IPS-18c (cell line): ENCODE results near the gene DNA2.

Experiments used
- H3K4me3 ChIP-seq: 2 replicates; pipeline ENCODE4 v1.7.0; 2013; ENCODE audit warnings: low read depth, mild to moderate bottlenecking, low read length, moderate library complexity; ENCODE audit not compliant: insufficient read depth
- H3K9me3 ChIP-seq: one replicate; pipeline ENCODE4 v1.6.1; 2013; ENCODE audit warnings: mild to moderate bottlenecking, low read length, moderate library complexity; ENCODE audit not compliant: control insufficient read depth, insufficient read depth

The DNA2 gene

DNA sequence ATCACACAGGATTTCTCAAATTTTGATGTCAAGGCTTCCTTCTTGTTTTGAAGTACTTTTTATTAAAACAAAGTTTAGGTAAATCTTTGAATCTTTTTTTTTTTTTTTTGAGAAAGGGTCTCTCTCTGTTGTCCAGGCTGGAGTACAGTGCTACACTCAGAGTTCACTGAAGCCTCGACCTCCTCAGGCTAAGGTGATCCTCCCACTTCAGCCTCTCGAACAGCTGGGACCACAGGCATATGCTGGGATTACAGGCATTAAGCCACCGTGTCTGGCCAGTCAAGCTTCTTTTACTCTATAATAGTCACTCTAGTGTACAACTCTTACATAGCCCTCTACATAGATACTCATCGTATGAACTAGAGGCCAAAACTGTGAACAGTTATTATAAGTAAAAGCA, 68.1 kb downstream of the DNA2 start:
- Histone ChIP-seq H3K9me3 (no peaks in the 10 kb centered on the region), H3K4me3 (no peak overlapping the region)

DNA sequence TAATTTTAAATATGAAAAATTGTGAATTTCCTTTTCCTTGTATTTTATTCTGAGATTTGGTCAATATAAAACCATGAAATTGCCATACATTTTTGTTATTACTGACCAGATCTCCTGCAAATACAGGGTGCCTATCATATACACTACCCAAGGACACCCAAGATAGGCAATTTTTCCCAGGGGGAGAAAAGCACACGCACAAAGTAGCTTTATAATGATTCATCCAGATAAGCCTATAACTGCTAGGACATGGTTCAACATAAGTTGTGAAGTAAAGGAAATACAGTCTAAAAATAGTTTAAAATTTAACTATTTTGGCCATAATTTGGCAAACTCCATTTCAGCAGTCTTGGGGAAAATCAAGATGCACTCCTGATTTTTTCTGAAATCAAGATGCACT, 69.5 kb downstream of the DNA2 start:
- no peaks in the 10 kb centered on the region for H3K9me3 ChIP-seq
- no peak overlapping the region for H3K4me3 ChIP-seq

DNA sequence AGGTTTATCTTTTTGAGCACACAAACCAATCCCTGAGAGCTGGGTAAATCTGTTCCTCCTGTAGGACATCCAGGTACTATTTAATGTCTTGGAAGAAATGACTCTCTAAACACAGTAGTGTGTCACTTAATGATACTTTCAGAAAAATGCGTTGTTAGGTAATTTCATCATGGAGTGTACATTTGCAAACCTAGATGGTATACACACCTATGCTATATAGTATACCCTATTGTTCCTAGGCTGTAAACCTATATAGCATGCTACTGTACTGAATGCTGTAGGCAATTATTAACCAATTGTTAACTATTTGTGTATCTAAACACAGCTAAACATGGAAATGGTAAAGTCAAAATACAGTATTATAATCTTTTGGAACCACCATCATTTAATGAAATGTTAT, 74.8 kb downstream of the DNA2 start:
- Histone ChIP-seq H3K4me3 (no peak overlapping the region), H3K9me3 (no peaks in the 10 kb centered on the region)

GRCh38 chr10:68385740-68386139, 86.0 kb downstream of the DNA2 start:
- no peaks in the 10 kb centered on the region for H3K9me3 ChIP-seq
- no peak overlapping the region for H3K4me3 ChIP-seq

GRCh38 chr10:68371604-68372003, 100.2 kb downstream of the DNA2 start:
- no peak overlapping the region for H3K4me3 ChIP-seq
- peaks cover 8% of the 10 kb centered on the region for H3K9me3 ChIP-seq

- Histone ChIP-seq H3K9me3 (no peaks in the 10 kb centered on the region), H3K4me3 (no peak overlapping the region)
These were observed 104.7 kb downstream of the DNA2 start for GRCh38 chr10:68367121-68367520.

DNA sequence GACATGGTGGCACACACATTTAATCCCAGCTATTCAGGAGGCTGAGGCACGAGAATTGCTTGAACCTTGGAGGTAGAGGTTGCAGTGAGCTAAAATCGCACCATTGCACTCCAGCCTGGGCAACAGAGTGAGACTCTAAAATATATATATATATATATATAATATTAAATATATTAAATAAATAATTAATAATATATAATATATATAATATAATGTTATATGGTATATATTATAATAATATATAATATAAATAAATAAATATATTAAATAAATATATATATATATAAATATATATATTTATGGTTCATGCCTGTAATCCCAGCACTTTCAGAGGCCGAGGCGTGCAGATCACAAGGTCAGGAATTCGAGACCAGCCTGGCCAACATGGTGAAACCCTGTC, 105.2 kb downstream of the DNA2 start:
- Histone ChIP-seq H3K9me3 (no peaks in the 10 kb centered on the region), H3K4me3 (no peak overlapping the region)

DNA sequence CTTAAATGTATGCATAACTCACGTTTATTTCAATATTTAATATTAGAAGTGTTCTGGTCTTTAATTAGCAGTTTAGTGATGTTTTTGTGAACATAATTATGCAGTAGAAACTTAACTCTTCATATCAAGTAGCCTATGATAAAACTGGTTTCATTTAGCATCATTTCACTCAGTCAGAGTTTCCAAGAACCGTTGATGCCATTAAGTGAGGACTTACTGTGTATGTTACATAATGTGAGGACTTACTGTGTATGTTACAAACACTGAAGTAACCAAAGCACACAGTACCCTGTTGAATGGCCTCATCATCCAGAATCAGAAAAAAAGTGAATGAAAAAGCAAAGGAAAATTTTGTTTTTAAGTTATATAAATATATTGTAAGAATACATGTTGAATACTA, 106.2 kb downstream of the DNA2 start:
- Histone ChIP-seq H3K9me3 (no peaks in the 10 kb centered on the region), H3K4me3 (no peak overlapping the region)

DNA sequence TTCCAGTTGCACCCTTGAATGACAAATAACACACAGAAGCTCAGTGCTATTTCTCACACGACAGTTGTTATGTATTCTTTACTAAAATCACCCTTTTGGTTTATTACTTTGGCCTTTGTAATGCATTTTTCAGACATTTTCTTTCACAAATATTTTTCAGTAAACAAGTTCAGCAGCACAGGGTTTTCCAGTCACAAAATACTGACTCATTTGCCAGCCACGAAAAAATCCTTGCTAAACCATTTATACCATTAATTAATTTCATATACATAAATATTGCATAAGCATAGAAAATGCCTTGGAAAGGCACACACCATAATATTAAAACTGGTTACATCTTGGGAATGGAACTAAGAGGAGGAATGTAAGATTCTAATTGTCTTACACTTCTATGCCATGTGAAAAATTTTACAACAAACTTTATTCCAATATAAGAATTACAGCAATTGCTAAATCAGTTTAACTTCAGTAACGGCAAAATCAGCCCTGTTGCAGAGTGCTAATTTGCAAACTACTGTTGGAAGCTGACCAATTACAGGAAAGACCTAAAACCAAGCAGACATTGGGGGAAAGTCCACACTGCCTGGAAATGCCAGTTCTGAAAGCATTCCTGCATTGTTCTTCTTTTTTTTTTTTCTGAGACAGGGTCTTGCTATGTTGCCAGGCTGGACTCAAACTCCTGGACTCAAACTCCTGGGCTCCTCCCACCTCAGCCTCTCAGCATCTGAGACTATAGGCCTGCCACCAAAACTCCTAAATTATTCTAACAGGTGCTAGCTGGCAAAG, 107.5 kb downstream of the DNA2 start:
- Histone ChIP-seq H3K9me3 (no peaks in the 10 kb centered on the region), H3K4me3 (no peak overlapping the region)
